HuH-7 (cell line): Measurements from ENCODE around the gene MACF1.

ENCODE experiments used
- DNase-seq: peaks from one replicate; pipeline ENCODE4 v3.0.0; 2011; ENCODE audit warnings: low spot score

MACF1 gene

GRCh38 chr1:39213511-39214002 lies 9.1 kb downstream of the MACF1 start:
- no peak for DNase-seq

- DNase-seq: peak; percentile 36
Observed at GRCh38 chr1:39214021-39214713, 9.7 kb downstream of the MACF1 start.

GRCh38 chr1:39214714-39214997 lies 10.2 kb downstream of the MACF1 start:
- no peak for DNase-seq

GRCh38 chr1:39214998-39215873 lies 10.7 kb downstream of the MACF1 start:
- DNase-seq: no peak

- DNase-seq: no peak
Observed at GRCh38 chr1:39216771-39217170, 12.3 kb downstream of the MACF1 start.

- peak; percentile 36 for DNase-seq
Observed at GRCh38 chr1:39220891-39221870, 16.7 kb downstream of the MACF1 start.

- no peak for DNase-seq
Observed at GRCh38 chr1:39224295-39224829, 19.9 kb downstream of the MACF1 start.

GRCh38 chr1:39226836-39227235 lies 22.3 kb downstream of the MACF1 start:
- DNase-seq: no peak

- no peak for DNase-seq
Observed at GRCh38 chr1:39228252-39228651, 23.8 kb downstream of the MACF1 start.

GRCh38 chr1:39229504-39229903 lies 25.0 kb downstream of the MACF1 start:
- no peak for DNase-seq

GRCh38 chr1:39230261-39231190 lies 26.0 kb downstream of the MACF1 start:
- DNase-seq: no peak

- no peak for DNase-seq
Observed at GRCh38 chr1:39236971-39237370, 32.5 kb downstream of the MACF1 start.

- no peak for DNase-seq
Observed at GRCh38 chr1:39238476-39238875, 34.0 kb downstream of the MACF1 start.

GRCh38 chr1:39239968-39240367 lies 35.5 kb downstream of the MACF1 start:
- DNase-seq: no peak

- DNase-seq: no peak
Observed at GRCh38 chr1:39243302-39243701, 38.8 kb downstream of the MACF1 start.

GRCh38 chr1:39250460-39251240 lies 46.2 kb downstream of the MACF1 start:
- DNase-seq: no peak

GRCh38 chr1:39255222-39255621 lies 50.7 kb downstream of the MACF1 start:
- DNase-seq: no peak

GRCh38 chr1:39258146-39258924 lies 53.8 kb downstream of the MACF1 start:
- peak; percentile 88 for DNase-seq

- no peak for DNase-seq
Observed at GRCh38 chr1:39258925-39259244, 54.4 kb downstream of the MACF1 start.
